GM19239 (cell line): Measurements from ENCODE around the gene NKD1.

Experiments used
- DNase-seq: peaks from one replicate; pipeline ENCODE4 v3.0.0; 2011; ENCODE audit warnings: low spot score; ENCODE audit not compliant: insufficient read length
- FAIRE-seq: peaks from 2 replicates; lab custom pipeline; 2011; peaks lifted over from hg19 to GRCh38; lab: Jason Lieb, UNC

The NKD1 gene

DNA sequence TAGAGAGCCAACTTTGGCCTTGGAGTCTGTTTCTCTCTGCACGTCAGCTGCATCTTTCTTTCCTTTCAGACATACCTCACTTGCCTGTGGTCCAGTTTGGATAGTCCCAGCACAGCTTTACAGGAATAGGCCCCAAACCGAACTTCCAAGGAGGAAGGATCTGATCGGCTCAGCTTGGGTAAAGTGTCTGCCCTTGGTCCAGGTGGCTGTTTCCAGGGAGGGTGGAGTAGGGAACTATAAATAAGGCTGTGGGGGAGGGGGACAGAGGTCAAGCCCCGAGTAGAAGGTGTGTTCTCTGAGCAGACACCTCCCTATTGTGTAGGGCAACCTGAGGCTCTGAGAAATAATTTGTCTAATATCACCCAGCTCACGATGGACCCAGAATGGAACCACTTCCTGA lies 29.2 kb upstream of the NKD1 start:
- FAIRE-seq (no peak), DNase-seq (no peak)

DNA sequence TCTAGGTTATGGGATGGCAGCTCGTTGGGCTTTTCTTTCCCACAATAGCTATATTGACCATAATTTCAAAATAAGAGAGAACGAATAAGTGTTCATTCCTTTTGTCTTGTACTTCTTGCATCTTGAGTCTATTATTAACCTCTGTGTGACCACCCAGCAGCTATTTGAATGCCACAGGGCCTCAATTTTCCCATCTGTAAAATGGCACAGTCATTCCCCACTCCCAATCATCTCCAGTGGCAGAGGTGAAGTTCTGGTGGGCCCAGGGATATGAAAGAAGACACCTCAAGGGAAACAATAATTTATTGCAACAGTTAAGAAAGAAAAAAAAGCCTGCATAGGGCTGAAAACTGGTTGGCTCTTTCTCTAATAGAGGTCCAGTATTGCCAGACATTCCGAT lies 28.6 kb upstream of the NKD1 start:
- DNase-seq (no peak), FAIRE-seq (no peak)

DNA sequence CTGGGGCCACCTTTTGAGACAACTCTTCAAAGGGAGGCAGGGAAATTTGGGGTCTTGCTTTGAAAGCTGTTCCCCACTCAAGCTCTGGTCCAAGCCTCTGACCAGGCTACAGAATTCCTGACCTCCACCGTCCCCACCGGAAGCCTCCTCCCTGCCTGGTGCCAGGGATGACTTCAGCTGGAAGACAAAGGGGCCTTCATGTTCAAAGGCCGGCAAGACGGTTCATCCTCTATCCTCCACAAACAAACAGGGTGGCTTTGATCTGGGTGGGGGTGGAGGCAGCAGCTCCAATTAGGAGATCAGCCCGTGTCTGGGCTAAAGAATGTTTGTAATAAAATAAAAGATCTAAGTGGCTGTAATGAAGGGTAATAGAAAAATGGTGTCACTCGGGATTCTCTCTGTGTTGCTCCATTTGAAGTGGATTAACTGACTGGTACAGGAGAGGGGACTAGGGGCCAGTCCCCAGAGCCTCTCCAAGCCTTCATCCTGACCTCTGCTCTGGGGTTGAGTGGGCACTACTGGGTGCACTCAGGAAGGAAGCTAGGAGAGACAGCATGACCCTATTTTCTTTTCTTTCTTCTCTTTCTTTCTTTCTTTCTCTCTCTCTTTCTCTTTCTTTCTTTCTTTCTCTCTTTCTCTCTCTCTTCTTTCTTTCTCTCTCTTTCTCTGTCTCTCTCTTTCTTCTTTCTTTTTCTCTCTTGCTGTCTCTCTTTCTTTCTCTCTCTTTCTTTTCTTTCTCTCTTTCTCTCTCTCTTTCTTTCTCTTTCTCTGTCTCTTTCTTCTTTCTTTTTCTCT lies 27.5 kb upstream of the NKD1 start:
- FAIRE-seq (no peak), DNase-seq (no peak)

DNA sequence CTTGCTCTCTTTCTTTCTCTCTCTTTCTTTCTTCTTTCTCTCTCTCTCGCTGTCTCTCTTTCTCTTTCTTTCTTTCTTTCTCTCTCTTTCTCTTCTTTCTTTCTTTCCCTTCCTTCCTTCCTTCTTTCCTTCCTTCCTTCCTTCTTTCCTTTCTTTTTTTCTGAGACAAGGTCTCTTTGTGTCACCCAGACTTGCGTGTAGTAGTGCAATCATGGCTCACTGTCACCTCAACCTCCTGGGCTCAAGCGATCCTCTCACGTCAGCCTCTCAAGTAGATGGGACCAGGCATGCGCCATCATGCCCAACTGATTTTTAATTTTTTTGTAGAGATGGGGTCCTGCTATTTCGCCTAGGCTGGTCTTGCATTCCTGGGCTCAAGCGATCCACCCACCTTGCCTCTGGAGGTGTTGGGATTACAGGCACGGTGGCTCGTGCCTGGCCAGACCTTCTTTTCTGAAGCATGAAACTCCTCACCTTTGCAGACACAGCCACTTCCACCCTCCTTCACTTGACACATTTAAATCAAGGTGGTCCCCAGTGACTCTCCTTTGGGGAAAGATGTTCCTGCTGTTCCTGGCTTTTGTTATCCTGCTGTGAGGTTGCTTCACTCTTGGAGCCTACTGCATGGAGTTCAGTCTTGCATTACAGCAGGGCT lies 26.8 kb upstream of the NKD1 start:
- FAIRE-seq, result no peak
- no peak for DNase-seq

DNA sequence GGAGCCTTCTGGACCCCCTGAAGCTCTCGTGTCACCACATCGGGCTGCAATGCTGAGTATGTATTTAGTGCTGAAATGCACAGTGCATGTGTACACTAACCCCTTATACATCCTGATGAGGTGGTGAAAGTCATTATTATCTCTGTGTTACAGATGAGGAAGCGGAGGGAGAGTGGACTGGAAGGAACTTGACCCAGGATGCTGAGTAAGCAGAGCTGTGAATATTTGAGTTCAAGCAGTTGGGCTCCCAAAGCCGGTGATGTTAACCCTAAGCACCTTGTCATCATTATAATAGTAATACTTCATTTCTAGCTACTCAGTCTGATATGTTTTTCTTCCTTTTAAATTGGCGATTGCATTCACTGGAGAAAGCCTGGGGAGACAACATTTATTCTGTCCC lies 25.9 kb upstream of the NKD1 start:
- FAIRE-seq (no peak), DNase-seq (no peak)

DNA sequence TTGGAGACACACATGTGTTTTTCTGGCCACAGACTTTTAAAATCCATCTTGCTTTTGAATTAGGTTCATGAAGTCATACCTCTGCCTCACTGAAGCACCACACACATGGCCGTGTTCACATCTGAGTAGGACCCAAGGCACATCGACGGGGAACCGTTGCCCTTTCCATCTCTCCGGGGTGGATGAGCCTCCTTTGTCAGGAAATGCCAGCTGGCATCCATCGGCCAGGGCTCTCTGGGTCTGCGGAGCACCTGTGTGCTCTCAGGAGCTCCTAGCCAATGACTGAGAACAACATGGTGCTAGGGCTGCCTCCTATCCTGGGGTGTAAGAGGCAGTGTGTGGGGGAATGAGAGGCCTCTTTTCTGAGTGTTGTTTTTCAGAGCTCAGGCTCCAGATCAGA lies 24.5 kb upstream of the NKD1 start:
- DNase-seq (no peak), FAIRE-seq (no peak)

DNA sequence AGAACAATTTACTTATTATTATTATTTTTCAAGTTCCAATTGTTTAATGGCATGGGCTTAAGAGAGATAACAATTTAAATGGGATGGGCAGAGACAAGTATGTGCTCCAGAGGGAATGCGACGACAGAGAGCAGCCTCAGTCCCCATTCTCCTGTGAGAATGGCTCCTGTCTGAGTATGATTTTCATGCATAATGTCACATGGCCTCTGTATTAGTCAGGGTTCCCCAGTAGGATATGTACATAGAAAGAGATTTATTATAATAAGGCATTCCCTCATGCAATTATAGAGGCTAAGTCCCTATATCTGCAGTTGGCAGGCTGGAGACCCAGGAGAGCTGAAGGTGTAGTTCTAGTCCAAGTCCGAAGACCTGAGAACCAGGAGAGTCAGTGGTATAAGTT lies 22.9 kb upstream of the NKD1 start:
- FAIRE-seq, result no peak
- no peak for DNase-seq

DNA sequence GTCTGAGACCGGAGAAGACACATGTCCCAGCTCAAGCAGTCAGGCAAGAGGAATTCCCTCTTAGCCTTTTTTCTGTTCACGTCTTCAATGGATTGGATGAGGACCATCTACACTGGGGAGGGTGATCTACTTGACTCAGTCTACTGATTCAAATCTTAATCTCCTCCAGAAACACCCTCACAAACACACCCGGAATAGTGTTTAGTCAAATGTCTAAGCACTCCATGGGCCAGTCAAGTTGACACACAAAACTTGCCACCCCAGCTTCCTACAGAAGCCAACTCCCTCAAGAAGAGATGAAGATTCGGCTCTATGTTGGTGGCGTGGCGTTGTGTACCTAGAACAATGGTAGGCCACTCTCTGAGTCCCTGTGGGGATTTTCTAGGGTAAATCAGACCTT lies 22.5 kb upstream of the NKD1 start:
- DNase-seq, result no peak
- no peak for FAIRE-seq

DNA sequence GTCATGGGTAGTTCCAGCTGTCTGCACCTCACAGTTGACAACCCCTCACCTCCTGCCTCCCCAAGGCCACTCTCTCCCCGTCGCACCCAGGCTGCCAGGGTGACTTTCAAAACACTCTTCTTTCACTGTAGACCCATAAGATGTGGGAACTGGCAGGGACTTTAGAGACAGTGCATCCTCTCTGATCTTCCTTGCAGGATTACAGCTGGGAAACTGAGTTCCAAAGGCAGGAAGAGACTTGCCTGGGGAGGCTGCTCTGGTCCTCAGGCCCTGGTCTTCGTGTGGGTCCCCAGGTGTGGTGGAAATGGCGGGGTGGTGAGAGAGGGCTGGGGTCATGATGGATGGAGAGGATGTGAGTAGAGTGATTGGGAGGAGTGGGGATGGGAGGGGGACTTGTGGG lies 21.9 kb upstream of the NKD1 start:
- DNase-seq, result no peak
- no peak for FAIRE-seq

DNA sequence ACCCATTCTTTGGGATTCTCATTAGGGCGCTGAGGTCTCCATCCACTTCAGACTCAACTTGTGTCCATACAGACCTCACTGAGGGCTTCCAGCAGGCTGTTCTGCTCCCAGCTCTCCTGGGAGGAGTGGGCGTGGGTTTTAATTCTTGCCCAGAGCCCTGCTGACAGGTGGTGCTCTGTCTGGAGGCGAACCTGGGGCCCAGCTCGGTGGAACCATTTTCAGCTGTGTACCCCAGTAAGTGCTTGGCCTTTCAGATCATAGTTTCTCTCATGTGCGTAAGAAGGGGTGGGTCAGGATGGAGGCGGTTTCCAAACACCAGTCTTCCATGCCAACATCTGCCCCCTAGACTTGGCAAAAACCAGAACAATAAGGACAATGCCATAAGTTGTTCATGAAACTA lies 21.4 kb upstream of the NKD1 start:
- no peak for DNase-seq
- FAIRE-seq, result no peak

DNA sequence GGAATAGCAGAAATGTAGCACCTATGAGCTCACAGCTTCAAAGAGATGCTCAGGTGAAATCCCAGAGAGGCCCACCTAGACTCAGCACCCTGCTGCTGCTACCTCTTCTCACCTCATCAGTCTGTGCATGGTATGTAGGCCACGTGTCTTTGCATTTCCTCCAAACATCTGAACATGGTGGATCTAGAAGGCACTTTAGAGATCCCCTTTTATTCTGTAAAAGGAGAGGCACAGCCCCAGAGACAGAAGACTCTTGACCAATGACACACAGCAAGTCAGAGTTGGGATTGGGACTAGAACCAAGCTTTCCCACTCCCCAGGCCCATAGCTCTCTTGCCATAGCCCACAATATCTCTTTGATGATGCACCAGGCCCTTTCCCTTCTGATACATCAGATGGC lies 19.4 kb upstream of the NKD1 start:
- DNase-seq, result no peak
- FAIRE-seq, result no peak

DNA sequence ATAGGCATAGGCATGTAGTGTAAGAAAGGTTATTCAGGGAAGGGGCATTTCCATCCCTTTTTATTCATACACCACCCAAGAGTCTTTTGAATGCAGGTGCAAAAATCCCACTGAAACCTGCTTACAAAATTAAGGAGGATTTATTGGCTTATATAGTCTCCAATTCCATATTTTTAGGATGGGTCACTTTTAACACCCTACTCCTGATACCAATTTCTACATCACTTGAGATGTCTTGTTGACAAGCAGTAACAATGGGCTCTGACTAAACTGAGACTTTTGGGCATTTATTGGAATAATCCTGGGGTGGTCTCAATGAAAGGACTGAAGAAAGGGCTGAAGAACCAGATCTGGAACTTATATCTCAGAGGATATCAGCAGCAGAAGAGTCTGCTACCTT lies 18.9 kb upstream of the NKD1 start:
- FAIRE-seq (no peak), DNase-seq (no peak)

DNA sequence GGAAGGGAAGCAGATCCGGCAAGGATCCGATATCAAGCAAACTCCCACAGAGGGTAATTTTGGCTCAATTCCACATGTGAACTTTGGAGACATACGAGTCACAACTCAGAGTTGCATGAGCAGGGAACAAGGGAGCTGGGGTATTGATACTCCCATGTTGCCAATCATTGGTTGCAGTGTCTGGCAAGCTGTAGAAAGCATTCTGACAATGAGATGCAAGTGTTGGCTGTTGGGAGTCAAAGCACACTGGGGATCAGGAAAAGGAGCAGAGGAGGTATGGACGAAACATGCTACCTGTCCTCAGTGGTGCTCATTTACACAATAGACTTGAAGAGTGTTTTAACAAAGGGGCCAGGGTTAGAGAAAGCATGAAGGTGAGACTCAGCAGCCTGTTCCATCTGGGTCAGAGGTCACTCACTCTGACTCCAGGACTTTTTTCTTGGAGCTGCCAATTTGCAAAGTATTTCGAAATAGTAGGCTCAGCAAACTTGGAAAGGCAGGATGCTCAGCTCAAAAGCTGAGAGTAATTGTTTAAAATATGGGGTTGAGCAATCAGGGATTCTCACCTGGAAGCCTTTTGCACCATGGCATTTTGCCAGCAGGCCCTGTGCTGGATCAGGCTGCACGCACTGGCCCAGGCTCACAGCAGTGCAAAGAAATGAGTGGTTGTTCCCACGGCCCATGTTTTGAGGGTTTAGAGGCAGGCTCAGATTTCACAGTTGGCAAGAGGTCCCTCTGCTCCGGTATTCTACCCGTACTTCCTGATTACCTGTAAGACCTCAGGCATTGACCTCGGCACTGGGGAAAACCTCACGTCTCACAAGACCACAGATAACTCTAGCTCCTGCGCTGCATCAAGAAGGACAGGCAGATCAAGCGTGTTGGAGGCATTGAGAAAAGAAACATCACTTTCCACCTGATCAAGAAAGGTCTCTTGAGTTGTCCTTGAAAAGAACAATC lies 17.6 kb upstream of the NKD1 start:
- FAIRE-seq (no peak), DNase-seq (no peak)

DNA sequence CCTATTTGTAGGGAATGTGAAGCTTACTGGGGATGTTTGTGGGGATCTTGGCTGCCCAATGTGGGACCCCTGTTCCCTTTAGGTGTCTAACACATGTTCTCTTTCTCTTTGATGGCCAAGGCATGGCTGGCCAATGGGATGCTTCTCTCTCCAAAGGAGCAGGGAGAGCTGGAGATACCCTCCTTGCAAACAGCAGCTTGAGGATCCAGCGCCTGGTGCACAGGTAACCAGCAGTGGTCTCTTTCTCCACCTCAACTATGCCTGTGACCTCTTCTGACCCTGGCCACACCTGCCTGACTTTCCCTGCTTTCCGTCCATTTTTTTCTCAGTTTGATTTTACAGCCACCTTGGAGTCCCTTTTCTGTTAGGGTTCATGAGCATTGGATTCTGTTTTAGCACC lies 16.8 kb upstream of the NKD1 start:
- DNase-seq (no peak), FAIRE-seq (no peak)

DNA sequence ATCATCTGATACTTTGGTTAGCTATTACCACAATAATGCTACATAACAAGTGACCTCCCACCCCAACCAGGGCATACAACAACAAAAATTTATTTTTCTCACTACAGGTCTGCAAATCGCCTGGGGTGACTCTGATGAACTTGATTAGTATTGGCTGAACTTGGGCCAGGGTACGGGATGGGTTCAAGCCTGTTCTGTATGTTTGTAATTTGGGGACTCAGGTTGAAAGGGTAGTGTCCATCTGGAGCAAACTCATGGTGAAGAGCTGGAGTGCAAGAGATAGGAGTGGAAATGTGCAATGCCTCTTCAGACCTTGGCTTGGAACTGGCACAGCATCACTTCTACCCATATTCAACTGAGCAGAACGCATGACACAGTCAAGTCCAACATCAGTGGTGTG lies 16.3 kb upstream of the NKD1 start:
- FAIRE-seq (no peak), DNase-seq (no peak)

DNA sequence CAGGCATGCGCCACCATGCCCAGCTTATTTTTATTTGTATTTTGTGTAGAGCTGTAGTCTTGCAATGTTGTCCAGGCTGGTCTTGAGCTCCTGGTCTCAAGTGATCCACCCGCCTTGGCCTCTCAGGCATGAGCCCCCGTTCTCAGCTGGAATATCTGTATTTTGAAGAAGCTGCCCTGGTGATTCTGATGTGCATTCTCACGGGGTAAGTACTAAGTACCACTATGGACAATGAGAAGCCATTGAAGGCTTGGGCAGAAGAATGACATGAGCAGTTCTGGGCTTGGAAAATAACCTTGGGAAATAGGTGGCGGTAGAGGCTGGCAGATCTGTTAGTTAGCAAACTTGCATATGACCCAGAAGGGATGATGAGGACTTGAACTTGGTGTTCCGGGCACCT lies 15.6 kb upstream of the NKD1 start:
- no peak for DNase-seq
- FAIRE-seq, result no peak

DNA sequence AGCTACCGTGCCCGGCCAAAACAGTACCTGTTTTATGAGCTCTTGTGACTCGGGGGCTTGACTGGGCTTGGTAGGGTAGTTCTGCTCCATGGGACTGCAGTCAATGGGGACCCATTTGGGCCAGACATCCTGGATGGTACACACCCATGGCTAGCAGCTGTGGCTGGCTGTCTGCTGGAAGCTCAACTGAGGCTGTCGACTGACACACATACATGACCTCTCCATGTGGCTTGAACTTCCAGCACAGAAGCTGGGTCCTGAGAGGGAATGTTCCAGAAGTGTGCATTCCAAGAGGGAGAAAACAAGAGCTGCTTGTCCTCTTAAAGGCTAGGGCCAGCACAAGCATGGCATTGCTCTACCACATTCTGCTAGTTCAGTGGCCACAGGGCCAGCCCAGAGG lies 14.9 kb upstream of the NKD1 start:
- FAIRE-seq, result no peak
- no peak for DNase-seq

DNA sequence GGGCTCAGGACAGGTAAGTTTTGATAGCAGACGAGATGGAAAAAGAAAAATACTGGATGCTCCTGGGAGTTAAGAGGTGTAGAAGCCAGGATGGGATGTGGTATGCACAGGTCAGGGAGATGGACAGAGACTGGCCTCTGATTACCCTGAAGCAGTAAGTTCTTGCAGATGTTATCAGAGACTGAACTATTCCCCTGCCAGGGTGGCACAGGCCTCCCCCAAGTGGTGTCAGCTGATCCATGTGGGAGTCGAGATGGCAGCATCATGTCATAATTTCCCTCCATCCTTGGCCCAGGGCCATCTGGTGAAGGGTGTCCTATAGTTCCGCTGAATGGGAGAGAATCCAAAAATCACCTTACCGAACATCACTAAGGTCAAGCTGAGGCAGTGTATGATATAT lies 14.1 kb upstream of the NKD1 start:
- FAIRE-seq, result no peak
- DNase-seq, result no peak

DNA sequence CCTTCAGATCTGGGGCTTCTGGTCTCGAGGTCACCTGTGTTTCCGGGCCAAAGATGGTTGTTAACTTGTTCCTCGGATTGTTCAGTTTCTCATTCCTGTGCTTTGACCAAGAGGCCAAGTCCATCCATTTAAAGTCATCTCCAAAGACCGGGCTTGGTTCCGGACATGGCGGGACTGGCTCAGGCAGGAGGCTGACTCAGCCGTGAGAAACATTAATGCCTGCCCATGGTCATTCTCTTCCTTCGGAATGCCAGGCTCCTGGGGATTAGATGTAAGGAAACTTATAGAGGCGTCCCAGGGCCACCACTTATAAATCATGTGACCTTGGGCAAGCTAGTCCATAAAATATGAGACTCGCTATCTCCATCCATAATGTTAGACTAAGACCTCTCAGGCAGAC lies 13.6 kb upstream of the NKD1 start:
- FAIRE-seq (no peak), DNase-seq (no peak)

DNA sequence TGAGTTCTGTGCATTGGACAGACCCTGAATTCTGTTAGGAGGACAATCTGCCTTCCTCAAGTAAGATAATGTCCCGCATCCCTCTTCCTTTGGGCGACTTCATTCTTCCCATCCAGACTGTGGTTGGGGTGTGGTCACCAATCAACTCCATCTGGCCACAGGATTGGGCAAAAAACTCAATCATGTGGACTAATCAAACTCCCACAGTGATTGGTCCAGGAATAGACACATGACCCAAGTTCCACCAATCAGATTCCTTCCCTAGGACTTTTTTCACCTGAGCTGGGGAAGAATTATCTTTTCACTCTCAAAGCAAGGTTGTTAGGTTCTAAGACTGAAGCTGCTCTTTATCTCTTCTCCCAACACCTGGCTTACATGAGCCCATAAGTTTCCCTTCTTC lies 13.2 kb upstream of the NKD1 start:
- no peak for DNase-seq
- FAIRE-seq, result no peak
